GM19438 (cell line): ENCODE results near the gene CTCFL.

Source experiments
- ATAC-seq: cut with Tn5 transposase; IDR thresholded peaks from one replicate; pipeline ENCODE4 v1.9.1; 2021; ENCODE audit warnings: low read depth; ENCODE audit not compliant: unreplicated experiment

The CTCFL gene

GRCh38 chr20:57537822-57538221, 12.9 kb upstream of the CTCFL start:
- ATAC-seq = no peak

DNA sequence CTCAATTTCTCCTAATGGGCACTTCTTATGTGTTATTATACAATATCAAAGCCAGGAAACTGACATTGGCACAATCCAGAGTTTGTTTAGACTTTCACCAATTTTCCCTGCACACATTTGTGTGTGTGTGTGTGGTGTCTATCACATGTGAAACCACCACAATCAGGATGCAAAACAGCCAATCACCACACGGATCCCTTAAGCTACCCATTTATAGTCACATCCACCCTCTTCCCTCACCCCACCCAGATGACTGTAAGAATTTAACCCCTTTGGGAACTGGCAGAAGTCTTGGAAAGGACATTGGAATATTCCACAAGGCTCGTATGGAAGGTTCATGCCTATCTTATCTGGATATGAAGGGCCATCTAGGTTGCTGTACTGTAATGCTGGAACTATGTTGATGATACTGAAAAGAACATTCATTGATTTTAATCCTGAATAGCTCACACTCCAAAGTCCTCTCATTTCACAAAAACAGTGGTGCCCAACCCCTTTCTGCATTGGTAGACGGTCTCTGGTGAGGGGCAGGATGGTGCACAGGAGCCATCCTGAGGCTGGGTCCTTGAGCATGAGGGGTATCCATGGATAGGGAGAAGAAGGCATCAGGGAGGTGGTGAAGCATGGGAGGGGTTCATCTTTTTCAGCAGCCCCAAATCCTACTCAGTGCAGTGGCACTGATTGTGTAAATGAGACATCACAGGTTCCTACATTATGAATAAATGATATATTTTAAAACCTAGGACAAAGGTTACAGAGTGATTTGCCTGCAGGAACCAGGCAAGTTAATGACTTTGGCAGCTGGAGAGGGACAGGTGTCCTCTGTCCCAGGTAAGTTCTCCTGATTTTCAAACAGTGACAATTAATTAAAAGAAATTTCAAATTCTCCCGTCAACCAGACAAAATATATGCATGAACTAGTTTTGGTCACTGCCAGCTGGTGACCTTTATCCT, 12.1 kb upstream of the CTCFL start:
- no peak for ATAC-seq

DNA sequence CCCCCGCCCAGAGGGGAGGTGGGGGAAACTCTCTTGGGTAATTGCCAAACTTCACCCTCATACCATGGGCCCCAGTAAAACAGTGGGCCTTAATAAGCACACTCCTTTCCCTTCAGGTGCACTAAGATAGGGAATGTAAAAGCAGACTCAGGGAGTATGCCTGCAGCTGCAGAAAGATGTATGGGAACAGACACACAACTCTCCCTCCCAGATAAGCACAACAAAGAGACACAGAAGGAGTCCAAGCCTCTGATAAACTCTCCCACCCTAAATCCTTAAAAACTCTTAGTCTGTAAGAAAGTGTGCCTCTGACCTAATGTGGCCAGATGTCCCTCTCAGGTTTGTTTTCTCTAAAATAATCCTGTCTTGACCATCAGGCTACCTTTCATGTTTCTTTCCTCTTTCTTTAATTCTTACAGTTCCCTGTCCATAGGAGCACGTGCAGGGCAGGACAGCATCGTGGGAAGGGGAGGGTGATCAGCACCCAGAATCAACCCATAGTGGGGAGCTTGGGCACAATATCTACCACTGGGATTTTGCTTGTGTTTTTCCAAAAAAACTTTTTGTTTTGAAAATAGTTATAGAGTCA, 11.3 kb upstream of the CTCFL start:
- no peak for ATAC-seq

DNA sequence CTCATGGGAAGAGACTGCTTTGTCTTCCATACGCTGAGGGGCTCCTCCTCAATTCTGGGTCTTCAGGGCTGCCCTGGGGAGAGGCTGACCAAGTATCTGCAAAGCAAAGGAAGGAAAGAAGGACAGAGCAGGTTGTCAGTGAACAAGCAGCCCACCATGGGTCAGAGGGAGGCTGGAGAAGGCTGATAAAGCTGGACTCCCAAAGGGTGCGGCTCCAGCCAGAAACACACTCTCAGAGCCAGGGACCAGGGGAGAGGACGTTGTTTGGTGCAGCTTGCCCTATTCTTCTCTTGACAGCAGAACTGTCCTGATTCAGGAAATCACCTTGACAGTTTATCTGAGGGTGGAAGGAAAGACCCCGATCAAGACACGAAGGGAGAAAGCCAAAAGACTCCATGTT, 10.4 kb upstream of the CTCFL start:
- no peak for ATAC-seq

DNA sequence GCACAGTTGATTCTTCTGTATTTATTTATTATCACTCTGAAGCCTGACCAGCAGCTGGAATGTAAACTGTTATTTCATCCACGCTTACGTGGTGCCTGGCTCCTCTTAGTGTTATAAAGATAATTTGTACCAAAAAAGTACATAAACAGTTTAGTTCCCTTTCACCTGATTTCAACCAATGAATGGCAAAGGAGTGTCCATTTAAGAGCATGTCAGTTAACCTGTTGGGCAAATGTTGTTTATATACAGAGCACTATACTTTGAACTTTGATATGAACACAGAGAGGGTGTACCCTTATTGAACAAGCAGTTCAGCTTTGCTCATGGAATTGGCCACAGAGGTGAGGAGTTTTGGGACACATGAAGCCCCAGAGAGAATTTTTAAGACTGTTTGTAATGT, 7.2 kb upstream of the CTCFL start:
- ATAC-seq = no peak

DNA sequence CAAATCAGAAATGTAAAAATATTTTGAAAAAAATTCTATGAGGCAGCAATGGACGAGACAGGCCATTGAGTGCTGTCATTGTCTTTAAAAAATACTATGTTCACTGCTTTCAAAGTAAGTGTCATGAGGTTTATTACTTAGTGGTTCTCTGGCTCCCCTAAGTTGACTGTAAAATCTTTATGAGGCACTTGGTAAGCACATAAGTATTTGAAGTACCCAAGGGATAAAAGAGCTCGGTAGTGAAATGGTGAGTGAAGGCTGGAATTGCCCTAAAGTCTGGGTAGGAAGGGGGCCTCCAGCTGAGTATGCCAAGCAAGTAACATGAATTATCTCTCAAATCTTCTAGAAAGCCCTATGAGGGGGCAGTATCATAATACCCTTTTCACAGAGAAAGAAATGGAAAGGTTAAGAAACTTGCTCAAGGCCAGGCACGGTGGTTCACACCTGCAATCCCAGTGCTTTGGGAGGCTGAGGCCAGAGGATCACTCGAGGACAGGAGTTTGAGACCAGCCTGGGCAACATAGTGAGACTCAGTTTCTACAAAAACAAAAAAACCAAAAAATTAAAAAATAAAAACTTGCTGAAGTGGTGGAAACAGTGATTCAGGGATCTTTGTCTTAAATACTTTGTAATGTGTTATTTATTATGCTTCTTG, 5.5 kb upstream of the CTCFL start:
- ATAC-seq = no peak

DNA sequence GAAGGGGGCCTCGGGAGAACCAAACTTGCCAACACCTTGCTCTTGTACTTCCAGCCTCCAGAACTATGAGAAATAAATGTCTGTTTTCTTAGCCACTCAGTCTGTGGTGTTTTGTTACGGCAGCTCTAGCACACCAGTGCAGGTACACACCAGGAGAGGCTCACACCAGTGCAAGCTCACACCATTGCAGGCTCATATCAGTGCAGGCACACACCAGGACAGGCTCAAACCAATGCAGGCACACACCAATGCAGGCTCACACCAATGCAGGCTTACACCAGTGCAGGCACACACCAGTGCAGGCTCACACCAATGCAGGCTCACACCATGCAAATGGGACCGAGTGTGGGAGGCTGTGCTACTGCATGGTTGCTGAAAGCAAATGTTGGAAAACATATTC, 4.9 kb upstream of the CTCFL start:
- no peak for ATAC-seq

DNA sequence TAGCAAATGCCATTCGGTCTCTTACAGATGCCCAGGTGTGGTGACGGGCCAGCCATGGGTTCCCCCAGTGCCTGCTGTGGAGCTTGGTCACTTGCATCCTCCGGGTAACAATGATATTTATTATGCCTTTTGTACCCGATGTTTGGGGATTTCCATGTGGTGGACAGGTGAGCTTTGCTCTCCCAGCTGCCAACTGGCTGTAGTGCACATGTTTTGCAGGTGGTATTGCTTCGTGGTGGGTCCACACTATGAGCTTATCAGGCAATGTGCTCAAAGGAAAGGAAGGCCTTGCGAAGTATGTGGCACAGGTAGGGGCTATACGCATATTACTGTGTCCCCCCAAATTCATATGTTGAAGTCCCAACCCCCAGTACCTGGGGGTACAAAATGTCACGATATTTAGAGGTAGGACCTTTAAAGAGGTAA, 4.2 kb upstream of the CTCFL start:
- ATAC-seq = no peak

DNA sequence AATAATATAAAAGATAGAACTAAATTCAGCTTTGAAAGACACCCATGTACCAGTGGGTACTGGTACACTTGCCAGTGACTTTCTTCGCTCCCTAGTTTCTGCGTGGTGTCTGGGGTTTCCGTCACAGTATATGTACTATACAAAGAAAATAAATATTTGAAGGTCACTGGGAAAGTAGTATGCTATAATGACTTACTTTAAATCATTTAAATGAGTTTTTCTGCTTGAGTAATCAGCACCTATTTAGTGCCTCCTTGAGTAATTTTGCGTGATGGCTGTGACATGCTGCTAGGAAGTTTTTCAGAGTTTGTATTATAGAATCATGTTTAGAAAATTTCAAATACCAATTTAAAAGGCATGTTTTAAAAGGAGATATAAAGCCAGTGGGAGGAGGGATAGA, 3.2 kb upstream of the CTCFL start:
- no peak for ATAC-seq

GRCh38 chr20:57527728-57528127, 2.8 kb upstream of the CTCFL start:
- no peak for ATAC-seq

DNA sequence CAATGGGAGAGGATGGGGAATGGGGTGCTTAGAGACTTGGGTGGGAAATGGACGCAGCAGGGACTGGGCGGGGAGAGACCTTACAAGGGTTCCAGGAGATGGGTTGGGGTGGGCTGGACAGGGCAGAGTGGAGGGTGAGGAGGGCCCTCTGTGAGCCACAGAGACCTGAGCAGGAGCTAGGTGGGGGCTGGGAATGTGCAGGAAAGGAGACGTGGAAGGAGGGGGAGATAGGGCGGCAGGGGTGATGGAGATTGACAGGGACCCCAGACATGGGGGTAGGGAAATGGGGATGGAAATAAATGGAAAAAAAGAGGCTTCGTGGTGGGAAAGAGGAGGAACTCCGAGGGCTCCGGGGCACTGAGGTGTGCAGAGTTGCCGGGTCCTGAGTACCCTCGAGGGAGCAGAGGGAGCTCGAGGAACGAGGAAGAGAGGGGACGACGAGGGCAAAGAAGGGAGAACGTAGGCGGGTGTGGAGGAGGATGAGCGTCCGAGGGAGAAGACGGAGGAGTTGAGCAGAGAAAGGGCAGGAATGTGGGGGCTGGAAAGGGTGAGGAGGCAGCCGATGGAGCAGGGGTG, 2.0 kb upstream of the CTCFL start:
- ATAC-seq = no peak

- ATAC-seq = no peak
These were observed 1.3 kb upstream of the CTCFL start for GRCh38 chr20:57526087-57526884.

DNA sequence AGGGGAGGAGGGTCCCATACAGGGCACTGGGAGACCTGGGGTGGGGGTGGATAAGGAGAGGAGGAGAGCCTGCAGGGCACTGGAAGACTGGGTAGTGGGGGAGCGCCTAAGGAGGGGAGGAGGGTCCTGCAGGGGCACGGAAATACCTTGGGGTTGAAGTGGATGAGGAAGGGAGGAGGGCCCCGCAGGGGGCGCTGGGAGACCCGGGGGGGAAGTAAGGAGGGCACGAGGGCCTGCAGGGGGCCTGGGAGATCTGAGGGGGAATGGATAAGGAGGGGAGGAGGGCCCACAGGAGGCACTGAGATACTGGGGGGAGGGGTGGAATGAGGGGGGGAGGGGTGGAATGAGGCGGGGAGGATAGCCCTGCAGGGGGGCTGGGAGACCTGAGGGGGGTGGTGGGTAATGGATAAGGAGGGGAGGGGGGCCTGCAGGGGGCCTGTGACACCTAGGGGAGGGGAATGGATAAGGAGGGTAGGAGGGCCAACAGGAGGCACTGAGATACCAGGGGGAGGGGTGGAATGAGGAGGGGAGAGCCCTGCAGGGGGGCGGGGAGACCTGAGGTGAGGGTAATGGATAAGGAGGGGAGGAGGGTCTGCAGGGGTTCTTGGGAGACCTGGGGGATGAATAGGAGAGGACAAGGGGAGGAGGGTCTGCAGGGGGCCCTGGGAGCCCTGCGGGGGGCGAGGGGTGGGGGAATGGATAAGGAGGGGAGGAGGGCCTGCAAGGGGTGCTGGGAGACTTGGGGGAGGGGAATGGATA, 567 bp upstream of the CTCFL start:
- no peak for ATAC-seq

DNA sequence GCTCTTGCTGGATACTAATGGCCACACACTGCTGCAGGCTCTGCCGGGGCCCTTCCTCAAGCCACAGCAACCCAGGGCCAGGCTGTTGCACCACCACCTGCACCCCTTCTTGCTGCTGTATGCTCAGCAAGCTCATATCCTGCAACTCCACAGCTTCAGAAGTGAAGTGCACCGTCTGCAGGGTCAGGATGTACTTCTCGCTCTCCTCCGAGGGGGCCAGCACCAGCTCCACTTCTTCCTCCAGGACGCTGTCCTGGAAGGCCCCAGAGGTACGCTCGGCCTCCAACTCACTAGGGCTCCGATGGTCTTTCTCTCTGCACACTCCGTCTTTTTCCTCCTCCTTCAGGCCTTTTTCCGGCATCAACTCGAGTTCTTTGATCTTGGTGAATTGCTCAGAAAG, 1.2 kb downstream of the CTCFL start:
- ATAC-seq = no peak

GRCh38 chr20:57522380-57523140, 2.4 kb downstream of the CTCFL start:
- no peak for ATAC-seq

- no peak for ATAC-seq
These were observed 7.0 kb downstream of the CTCFL start for GRCh38 chr20:57517904-57518303.

- no peak for ATAC-seq
These were observed 10.6 kb downstream of the CTCFL start for GRCh38 chr20:57514273-57514751.

- ATAC-seq = no peak
These were observed 11.7 kb downstream of the CTCFL start for GRCh38 chr20:57513199-57513598.

GRCh38 chr20:57512432-57512831, 12.5 kb downstream of the CTCFL start:
- ATAC-seq = no peak
